ENCODE results near the gene PTPN5.

- TF ChIP-seq, protein P1, sequence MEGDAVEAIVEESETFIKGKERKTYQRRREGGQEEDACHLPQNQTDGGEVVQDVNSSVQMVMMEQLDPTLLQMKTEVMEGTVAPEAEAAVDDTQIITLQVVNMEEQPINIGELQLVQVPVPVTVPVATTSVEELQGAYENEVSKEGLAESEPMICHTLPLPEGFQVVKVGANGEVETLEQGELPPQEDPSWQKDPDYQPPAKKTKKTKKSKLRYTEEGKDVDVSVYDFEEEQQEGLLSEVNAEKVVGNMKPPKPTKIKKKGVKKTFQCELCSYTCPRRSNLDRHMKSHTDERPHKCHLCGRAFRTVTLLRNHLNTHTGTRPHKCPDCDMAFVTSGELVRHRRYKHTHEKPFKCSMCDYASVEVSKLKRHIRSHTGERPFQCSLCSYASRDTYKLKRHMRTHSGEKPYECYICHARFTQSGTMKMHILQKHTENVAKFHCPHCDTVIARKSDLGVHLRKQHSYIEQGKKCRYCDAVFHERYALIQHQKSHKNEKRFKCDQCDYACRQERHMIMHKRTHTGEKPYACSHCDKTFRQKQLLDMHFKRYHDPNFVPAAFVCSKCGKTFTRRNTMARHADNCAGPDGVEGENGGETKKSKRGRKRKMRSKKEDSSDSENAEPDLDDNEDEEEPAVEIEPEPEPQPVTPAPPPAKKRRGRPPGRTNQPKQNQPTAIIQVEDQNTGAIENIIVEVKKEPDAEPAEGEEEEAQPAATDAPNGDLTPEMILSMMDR (conservative IDR thresholded peaks at IDR 0.05; ENCODE audit: low read length): no peak
- TF ChIP-seq EZH2phosphoT487 (IDR thresholded peaks at IDR 0.05; ENCODE audit: borderline replicate concordance, low read depth, low read length): no peak
Observed at GRCh38 chr11:18729426-18729825, 62.2 kb downstream of the PTPN5 start.
